Measurements from ENCODE around the gene DAG1.
"Not testable (repeated sequence)": the region's sequence is repeated elsewhere in the genome, so short reads cannot be mapped to it uniquely, and the experiment has no call there.

DAG1 gene

DNA sequence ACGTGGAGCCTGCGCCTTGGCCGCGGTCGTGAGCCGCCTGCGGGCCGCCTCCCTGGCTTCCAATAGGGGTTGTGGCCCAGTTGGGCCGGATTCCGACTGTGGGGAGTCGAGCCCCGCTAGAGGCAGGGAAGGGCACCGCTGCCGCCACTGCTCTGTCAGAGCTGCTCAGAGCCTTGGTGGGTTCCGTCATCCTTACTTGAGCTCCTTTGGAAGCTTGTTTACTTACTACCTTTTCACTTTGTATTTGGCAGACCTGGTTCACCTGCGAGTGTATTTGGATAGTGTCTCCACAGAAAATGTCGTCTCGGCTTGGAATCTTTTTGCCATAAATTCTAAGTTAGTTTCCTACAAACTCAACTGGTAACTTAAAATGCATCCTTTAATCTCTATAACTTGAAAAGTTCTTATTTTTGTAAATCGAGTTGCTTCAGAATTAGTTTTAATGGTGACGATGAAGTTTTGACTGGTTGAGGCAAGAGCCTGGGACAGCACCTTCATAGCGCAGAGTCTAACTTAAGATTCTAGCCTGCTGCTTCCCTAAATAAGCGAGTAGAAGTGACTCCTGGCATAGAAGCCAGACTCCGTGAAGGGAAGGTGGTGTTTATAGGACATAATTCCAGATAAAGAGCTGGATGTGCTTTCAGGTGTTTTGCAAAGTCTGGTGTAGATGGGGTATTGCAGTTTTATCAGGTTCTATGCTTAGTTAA lies 800 bp downstream of the DAG1 start:
- no peak for DNase-seq

- DNase-seq, result no peak
These were observed 1.9 kb downstream of the DAG1 start for GRCh38 chr3:49471856-49472495.

DNA sequence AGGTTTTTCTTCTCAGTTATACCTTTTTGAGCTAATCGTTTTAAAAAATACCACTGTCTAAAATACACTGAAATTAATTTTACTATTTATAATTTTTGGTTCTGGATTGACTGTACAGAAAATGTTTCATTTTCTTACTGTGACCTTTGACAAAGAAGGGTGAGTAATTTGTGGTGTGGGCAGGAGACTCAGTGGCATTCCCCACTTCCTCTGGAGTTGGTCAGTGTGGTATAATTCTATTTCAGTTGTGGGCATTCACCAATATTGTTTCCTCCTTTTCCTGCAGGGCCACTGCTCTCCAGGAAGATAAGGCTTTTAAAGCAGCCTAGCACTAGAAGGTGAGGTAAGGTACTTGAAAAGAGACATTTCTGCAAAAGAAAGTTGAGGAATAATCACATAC lies 6.5 kb downstream of the DAG1 start:
- no peak for DNase-seq

- DNase-seq, result no peak
These were observed 12.7 kb downstream of the DAG1 start for GRCh38 chr3:49482766-49483165.

DNA sequence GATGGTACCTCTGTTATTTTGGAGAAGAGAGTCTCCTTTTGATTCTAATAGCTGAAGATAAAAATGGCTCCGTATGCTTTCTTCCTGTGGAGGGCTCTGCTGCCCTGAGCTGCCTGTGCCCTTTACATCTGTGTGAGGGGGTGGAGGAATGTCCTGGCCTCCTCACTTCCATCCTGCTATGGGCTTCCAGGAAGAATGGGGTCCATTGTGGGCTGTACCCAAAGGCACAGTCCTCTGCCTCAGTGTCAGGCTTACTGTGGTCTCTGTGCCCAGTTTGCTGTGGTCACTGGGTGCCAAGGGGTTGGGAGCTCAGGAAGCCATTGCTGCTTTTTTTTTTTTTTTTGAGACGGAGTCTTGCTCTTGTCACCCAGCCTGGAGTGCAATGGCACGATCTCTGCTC lies 14.4 kb downstream of the DAG1 start:
- no peak for DNase-seq

GRCh38 chr3:49489247-49489646 lies 19.2 kb downstream of the DAG1 start:
- DNase-seq, result no peak

GRCh38 chr3:49492969-49493368 lies 22.9 kb downstream of the DAG1 start:
- DNase-seq, result no peak

DNA sequence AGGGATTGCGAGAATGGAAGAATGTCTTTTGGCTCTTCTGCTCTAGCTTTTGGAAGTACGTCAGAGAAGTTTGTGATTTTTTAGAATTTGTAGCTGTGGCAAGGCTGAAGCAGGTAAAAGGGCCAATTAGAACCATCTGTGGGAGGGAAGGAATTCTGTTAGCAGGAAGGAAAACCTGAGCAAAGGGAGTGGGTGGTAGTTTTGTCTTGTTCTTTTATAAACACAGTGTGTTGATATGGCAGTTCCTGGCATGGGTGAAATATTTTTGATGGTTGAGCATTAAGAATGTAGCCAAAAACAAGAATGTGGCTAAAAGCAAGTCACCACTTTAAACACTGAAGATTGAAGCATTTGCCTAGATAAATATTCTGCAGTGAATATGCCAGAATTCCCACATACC lies 23.8 kb downstream of the DAG1 start:
- DNase-seq, result no peak

DNA sequence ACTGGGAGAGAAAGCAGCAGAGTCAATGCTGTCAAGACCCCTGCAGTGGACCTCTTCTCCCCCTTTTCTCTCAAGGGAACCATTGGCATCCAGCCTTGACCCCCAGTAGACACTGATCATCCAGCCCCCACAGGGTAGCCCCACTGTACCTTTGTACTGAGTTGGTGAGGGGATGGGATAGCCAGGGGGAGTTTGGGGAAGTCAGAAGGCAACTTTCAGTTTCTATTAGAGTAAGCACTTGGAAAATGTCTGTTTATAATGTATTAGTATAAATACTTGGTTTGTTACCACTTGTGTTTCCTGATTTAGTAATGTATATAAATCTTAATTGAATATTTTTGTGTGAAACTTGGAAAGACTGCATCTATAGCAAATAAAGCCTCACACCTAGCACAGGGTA lies 25.0 kb downstream of the DAG1 start:
- DNase-seq, result no peak

DNA sequence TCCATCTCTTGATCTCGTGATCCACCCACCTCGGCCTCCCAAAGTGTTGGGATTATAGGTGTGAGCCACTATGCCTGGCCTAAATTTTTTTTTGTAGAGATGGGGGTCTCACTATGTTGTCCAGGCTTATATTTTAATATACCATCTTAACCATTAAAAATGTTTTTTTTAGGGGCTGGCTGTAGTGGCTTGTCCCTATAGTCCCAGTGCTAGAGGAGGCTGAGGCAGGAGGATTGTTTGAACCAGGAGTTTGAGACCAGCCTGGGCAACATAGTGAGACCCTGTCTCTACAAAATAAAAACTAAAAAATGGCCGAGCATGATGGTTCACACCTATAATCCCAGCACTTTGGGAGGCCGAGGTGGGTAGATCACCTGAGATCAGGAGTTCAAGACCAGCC lies 26.8 kb downstream of the DAG1 start:
- not testable (repeated sequence) for DNase-seq

- no peak for DNase-seq
These were observed 27.5 kb downstream of the DAG1 start for GRCh38 chr3:49497606-49498005.

- DNase-seq, result no peak
These were observed 28.2 kb downstream of the DAG1 start for GRCh38 chr3:49498239-49498638.

DNA sequence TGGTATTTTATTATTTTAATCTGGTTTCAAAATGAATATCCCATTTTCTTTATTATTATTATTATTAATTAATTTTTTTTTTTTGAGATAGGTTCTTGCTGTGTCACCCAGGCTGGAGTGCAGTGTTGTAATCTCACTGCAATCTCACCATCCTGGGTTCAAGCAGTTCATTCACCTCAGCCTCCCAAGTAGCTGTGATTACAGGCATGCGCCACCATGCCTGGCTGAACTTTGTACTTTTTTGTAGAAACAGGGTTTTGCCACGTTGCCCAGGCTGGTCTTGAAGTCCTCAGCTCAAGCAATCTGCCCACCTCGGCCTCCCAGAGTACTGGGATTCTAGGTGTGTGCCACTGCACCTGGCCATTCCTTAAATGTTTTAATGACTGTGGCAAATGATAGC lies 28.6 kb downstream of the DAG1 start:
- no peak for DNase-seq

DNA sequence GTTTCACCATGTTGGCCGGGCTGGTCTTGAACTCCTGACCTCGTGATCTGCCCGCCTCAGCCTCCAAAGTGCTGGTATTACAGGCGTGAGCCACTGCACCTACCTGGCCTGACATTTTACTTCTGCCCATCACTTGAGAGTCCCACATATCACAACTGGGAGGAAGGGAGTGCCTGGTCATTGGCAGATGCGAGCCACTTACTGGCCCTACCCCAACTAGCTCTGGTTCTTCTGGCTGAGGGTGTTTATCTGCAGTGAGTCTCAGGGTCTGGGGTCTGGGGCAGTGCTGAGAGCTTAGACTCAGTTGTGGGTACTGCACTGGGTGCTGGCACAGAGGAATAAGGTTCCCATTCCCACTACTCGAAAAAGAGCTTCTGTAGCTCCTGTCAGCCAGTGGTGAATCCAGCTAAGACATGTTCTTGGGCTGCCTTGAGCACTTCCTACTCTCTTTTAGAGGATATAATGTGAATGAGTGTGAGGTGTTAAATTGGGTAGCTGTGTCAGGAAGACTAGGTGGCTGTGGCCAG lies 30.2 kb downstream of the DAG1 start:
- DNase-seq, result no peak

- no peak for DNase-seq
These were observed 30.9 kb downstream of the DAG1 start for GRCh38 chr3:49500732-49501609.

DNA sequence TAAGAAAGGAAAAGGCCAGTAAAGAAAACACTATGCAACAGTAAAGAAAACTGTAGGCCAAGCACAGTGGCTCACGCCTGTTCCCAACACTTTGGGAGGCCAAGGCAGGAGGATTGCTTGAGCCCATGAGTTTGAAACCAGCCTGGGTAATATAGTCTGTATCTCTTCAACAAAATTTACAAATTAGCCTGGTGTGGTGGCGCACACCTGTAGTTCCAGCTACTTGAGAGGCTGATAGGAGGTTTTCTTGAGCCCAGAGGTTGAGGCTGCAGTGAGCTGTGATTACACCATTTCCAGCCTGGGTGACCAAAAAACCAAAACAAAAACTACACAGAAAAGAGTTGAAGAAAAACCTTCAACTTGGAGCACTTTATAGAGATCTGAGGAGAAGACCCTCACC lies 31.8 kb downstream of the DAG1 start:
- DNase-seq, result no peak

- DNase-seq, result no peak
These were observed 36.8 kb downstream of the DAG1 start for GRCh38 chr3:49506906-49507305.

GRCh38 chr3:49509028-49509561 lies 39.0 kb downstream of the DAG1 start:
- no peak for DNase-seq

- DNase-seq, result no peak
These were observed 41.6 kb downstream of the DAG1 start for GRCh38 chr3:49511639-49512038.

GRCh38 chr3:49512781-49513355 lies 42.8 kb downstream of the DAG1 start:
- no peak for DNase-seq

DNA sequence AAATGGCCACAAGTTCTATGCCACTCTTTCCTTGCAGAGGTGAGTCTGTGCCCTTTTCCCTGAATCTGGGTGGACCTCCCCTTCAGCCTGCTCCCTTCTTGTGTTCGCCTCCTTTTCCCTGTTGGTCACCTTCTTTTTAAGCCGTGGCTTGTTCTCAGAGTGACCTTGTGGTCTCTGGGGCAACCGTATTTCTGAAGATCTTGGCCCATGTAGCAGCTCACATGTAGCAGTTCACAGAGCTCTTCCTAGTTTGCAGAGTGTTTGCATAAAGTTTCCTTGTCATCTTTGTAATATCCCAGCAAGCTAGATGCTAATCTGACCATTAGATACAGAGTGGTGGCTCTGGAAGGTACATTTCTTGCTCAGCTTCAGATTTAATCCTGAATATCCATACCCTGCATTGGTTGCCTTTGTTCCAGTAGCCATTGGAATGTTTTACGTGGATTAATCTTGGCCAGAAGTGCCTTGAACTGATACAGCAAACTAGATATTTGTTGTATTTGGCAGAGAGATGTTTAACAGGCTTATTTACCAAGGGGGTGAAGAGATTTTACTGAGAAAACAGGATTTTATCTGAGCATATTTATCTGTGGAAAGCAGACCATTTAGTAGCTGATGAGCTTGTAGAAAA lies 43.5 kb downstream of the DAG1 start:
- no peak for DNase-seq

GRCh38 chr3:49518016-49518415 lies 47.9 kb downstream of the DAG1 start:
- no peak for DNase-seq

DNA sequence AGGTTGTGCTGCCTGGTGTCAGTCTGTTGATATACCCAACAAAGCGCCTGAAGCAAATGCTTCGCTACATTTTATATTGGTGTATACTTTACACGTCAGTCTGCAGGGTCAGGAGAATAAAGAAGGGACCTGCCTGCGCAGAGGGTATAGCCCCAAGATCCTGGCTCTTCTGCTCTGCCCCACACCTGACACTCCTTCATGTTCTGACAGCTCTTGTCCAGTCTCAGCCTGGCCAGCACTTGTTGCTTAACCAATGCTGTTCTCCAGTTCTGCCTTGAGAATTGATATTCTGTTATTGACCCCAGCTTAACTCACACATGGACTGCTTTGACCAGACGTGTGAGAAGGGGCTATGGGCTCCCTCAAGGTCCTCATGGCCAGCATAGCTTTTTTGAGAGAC lies 48.4 kb downstream of the DAG1 start:
- DNase-seq, result no peak

All from activated T-cell treated with anti-CD3 and anti-CD28 coated beads for 4 hours (primary cell).